HG03064 (cell line): ENCODE data around the gene ADARB1.

ENCODE experiments used
- ATAC-seq: cut with Tn5 transposase; IDR thresholded peaks from one replicate; pipeline ENCODE4 v1.9.1; 2021; ENCODE audit warnings: low read depth; ENCODE audit not compliant: unreplicated experiment

ADARB1 gene

GRCh38 chr21:45244799-45245340 is 170.5 kb downstream of the ADARB1 start:
- no peak for ATAC-seq

GRCh38 chr21:45246386-45247320 is 172.3 kb downstream of the ADARB1 start:
- ATAC-seq = no peak

- ATAC-seq = no peak
Observed at GRCh38 chr21:45248301-45248892, 174.0 kb downstream of the ADARB1 start.

- ATAC-seq = no peak
Observed at GRCh38 chr21:45248893-45249381, 174.6 kb downstream of the ADARB1 start.

GRCh38 chr21:45249626-45250025 is 175.2 kb downstream of the ADARB1 start:
- no peak for ATAC-seq

- ATAC-seq = no peak
Observed at GRCh38 chr21:45250272-45250671, 175.9 kb downstream of the ADARB1 start.

GRCh38 chr21:45250914-45251634 is 176.7 kb downstream of the ADARB1 start:
- no peak for ATAC-seq

- no peak for ATAC-seq
Observed at GRCh38 chr21:45251635-45252447, 177.5 kb downstream of the ADARB1 start.

GRCh38 chr21:45252448-45252925 is 178.1 kb downstream of the ADARB1 start:
- ATAC-seq = no peak

- ATAC-seq = no peak
Observed at GRCh38 chr21:45253180-45253579, 178.8 kb downstream of the ADARB1 start.

- no peak for ATAC-seq
Observed at GRCh38 chr21:45253633-45254459, 179.5 kb downstream of the ADARB1 start.

- no peak for ATAC-seq
Observed at GRCh38 chr21:45254460-45254930, 180.1 kb downstream of the ADARB1 start.

GRCh38 chr21:45255381-45256020 is 181.1 kb downstream of the ADARB1 start:
- no peak for ATAC-seq

- no peak for ATAC-seq
Observed at GRCh38 chr21:45256021-45256911, 181.9 kb downstream of the ADARB1 start.

GRCh38 chr21:45256912-45257672 is 182.7 kb downstream of the ADARB1 start:
- no peak for ATAC-seq

GRCh38 chr21:45257673-45258341 is 183.4 kb downstream of the ADARB1 start:
- ATAC-seq = no peak
